ENCODE results near the gene RNF212.
"Not testable (repeated sequence)": the region's sequence is repeated elsewhere in the genome, so short reads cannot be mapped to it uniquely, and the experiment has no call there.

Gene RNF212

GRCh38 chr4:1060121-1060520 is 53.2 kb downstream of the RNF212 start:
- Histone ChIP-seq H3K4me3 (ENCODE audit: low read length) (no peak overlapping the region), H3K4me1 (ENCODE audit: control insufficient read depth, insufficient read depth, low read length) (peaks cover 13% of the 10 kb centered on the region), H3K9me3 (ENCODE audit: control insufficient read depth, low read length) (no peaks in the 10 kb centered on the region), H3K27me3 (replicated peaks; ENCODE audit: control insufficient read depth, insufficient read depth, low read length) (peaks cover 6% of the 10 kb centered on the region), H3K36me3 (ENCODE audit: control insufficient read depth, insufficient read depth, low read length, severe bottlenecking) (no peaks in the 10 kb centered on the region), H3K9ac (ENCODE audit: low read length) (no peak overlapping the region)
- DNase-seq (ENCODE audit: low read depth), result no peak

- Histone ChIP-seq H3K9ac (ENCODE audit: low read length) (no peak overlapping the region), H3K9me3 (ENCODE audit: control insufficient read depth, low read length) (no peaks in the 10 kb centered on the region), H3K36me3 (ENCODE audit: control insufficient read depth, insufficient read depth, low read length, severe bottlenecking) (no peaks in the 10 kb centered on the region), H3K27me3 (replicated peaks; ENCODE audit: control insufficient read depth, insufficient read depth, low read length) (peaks cover 4% of the 10 kb centered on the region), H3K4me1 (ENCODE audit: control insufficient read depth, insufficient read depth, low read length) (peaks cover 13% of the 10 kb centered on the region), H3K4me3 (ENCODE audit: low read length) (no peak overlapping the region)
- DNase-seq (ENCODE audit: low read depth), result no peak
Observed at GRCh38 chr4:1058997-1059665, 54.2 kb downstream of the RNF212 start.

- Histone ChIP-seq H3K36me3 (ENCODE audit: control insufficient read depth, insufficient read depth, low read length, severe bottlenecking) (no peaks in the 10 kb centered on the region), H3K9me3 (ENCODE audit: control insufficient read depth, low read length) (no peaks in the 10 kb centered on the region), H3K4me3 (ENCODE audit: low read length) (no peak overlapping the region), H3K4me1 (ENCODE audit: control insufficient read depth, insufficient read depth, low read length) (peaks cover 15% of the 10 kb centered on the region), H3K27me3 (replicated peaks; ENCODE audit: control insufficient read depth, insufficient read depth, low read length) (no peaks in the 10 kb centered on the region), H3K9ac (ENCODE audit: low read length) (no peak overlapping the region)
- no peak for DNase-seq (ENCODE audit: low read depth)
Observed at GRCh38 chr4:1058198-1058996, 55.0 kb downstream of the RNF212 start.

GRCh38 chr4:1057403-1057745 is 56.0 kb downstream of the RNF212 start:
- no peak for DNase-seq (ENCODE audit: low read depth)
- Histone ChIP-seq H3K36me3 (ENCODE audit: control insufficient read depth, insufficient read depth, low read length, severe bottlenecking) (no peaks in the 10 kb centered on the region), H3K4me1 (ENCODE audit: control insufficient read depth, insufficient read depth, low read length) (peaks cover 23% of the 10 kb centered on the region), H3K27me3 (replicated peaks; ENCODE audit: control insufficient read depth, insufficient read depth, low read length) (no peaks in the 10 kb centered on the region), H3K9ac (ENCODE audit: low read length) (no peak overlapping the region), H3K4me3 (ENCODE audit: low read length) (no peak overlapping the region), H3K9me3 (ENCODE audit: control insufficient read depth, low read length) (no peaks in the 10 kb centered on the region)

- H3K36me3 ChIP-seq (ENCODE audit: control insufficient read depth, insufficient read depth, low read length, severe bottlenecking), result no peaks in the 10 kb centered on the region
- H3K4me3 ChIP-seq (ENCODE audit: low read length), result no peak overlapping the region
- no peak for DNase-seq (ENCODE audit: low read depth)
- H3K9me3 ChIP-seq (ENCODE audit: control insufficient read depth, low read length), result no peaks in the 10 kb centered on the region
- peaks cover 23% of the 10 kb centered on the region for H3K4me1 ChIP-seq (ENCODE audit: control insufficient read depth, insufficient read depth, low read length)
- no peaks in the 10 kb centered on the region for H3K27me3 ChIP-seq (replicated peaks; ENCODE audit: control insufficient read depth, insufficient read depth, low read length)
- H3K9ac ChIP-seq (ENCODE audit: low read length), result no peak overlapping the region
Observed at GRCh38 chr4:1056671-1057402, 56.5 kb downstream of the RNF212 start.

GRCh38 chr4:1055721-1056590 is 57.4 kb downstream of the RNF212 start:
- Histone ChIP-seq H3K9ac (ENCODE audit: low read length) (peak overlapping the region; percentile 29), H3K4me3 (ENCODE audit: low read length) (peak overlapping the region; percentile 66), H3K36me3 (ENCODE audit: control insufficient read depth, insufficient read depth, low read length, severe bottlenecking) (no peaks in the 10 kb centered on the region), H3K27me3 (replicated peaks; ENCODE audit: control insufficient read depth, insufficient read depth, low read length) (no peaks in the 10 kb centered on the region), H3K4me1 (ENCODE audit: control insufficient read depth, insufficient read depth, low read length) (peaks cover 20% of the 10 kb centered on the region), H3K9me3 (ENCODE audit: control insufficient read depth, low read length) (no peaks in the 10 kb centered on the region)
- DNase-seq (ENCODE audit: low read depth), result no peak

GRCh38 chr4:1055243-1055701 is 58.1 kb downstream of the RNF212 start:
- Histone ChIP-seq H3K4me1 (ENCODE audit: control insufficient read depth, insufficient read depth, low read length) (peaks cover 20% of the 10 kb centered on the region), H3K9ac (ENCODE audit: low read length) (peak overlapping the region; percentile 29), H3K4me3 (ENCODE audit: low read length) (peak overlapping the region; percentile 66)
- not testable (repeated sequence) for H3K36me3 ChIP-seq (ENCODE audit: control insufficient read depth, insufficient read depth, low read length, severe bottlenecking); H3K9me3 ChIP-seq (ENCODE audit: control insufficient read depth, low read length); H3K27me3 ChIP-seq (replicated peaks; ENCODE audit: control insufficient read depth, insufficient read depth, low read length); DNase-seq (ENCODE audit: low read depth)

GRCh38 chr4:1054696-1055242 is 58.6 kb downstream of the RNF212 start:
- H3K9ac ChIP-seq (ENCODE audit: low read length); H3K36me3 ChIP-seq (ENCODE audit: control insufficient read depth, insufficient read depth, low read length, severe bottlenecking); H3K27me3 ChIP-seq (replicated peaks; ENCODE audit: control insufficient read depth, insufficient read depth, low read length); DNase-seq (ENCODE audit: low read depth); H3K4me3 ChIP-seq (ENCODE audit: low read length); H3K9me3 ChIP-seq (ENCODE audit: control insufficient read depth, low read length): not testable (repeated sequence)
- H3K4me1 ChIP-seq (ENCODE audit: control insufficient read depth, insufficient read depth, low read length), result peaks cover 20% of the 10 kb centered on the region

- Histone ChIP-seq H3K4me3 (ENCODE audit: low read length) (peak overlapping the region; percentile 64), H3K9ac (ENCODE audit: low read length) (peak overlapping the region; percentile 73), H3K4me1 (ENCODE audit: control insufficient read depth, insufficient read depth, low read length) (peaks cover 20% of the 10 kb centered on the region)
- not testable (repeated sequence) for DNase-seq (ENCODE audit: low read depth); H3K9me3 ChIP-seq (ENCODE audit: control insufficient read depth, low read length); H3K27me3 ChIP-seq (replicated peaks; ENCODE audit: control insufficient read depth, insufficient read depth, low read length); H3K36me3 ChIP-seq (ENCODE audit: control insufficient read depth, insufficient read depth, low read length, severe bottlenecking)
Observed at GRCh38 chr4:1053891-1054290, 59.5 kb downstream of the RNF212 start.

GRCh38 chr4:1053080-1053661 is 60.2 kb downstream of the RNF212 start:
- DNase-seq (ENCODE audit: low read depth), result peak; percentile 93
- peak overlapping the region; percentile 73 for H3K9ac ChIP-seq (ENCODE audit: low read length)
- H3K27me3 ChIP-seq (replicated peaks; ENCODE audit: control insufficient read depth, insufficient read depth, low read length), result no peaks in the 10 kb centered on the region
- H3K4me1 ChIP-seq (ENCODE audit: control insufficient read depth, insufficient read depth, low read length), result peaks cover 20% of the 10 kb centered on the region
- H3K9me3 ChIP-seq (ENCODE audit: control insufficient read depth, low read length), result no peaks in the 10 kb centered on the region
- no peaks in the 10 kb centered on the region for H3K36me3 ChIP-seq (ENCODE audit: control insufficient read depth, insufficient read depth, low read length, severe bottlenecking)
- H3K4me3 ChIP-seq (ENCODE audit: low read length), result peak overlapping the region; percentile 64

Measured in adipocyte (in vitro differentiated cells).